ENCODE results near the gene HOXB2. TPM values are rescaled to one million over a fixed set of nuclear protein-coding genes. Genes with fewer than 3 reads are reported as not detected.

HOXB2 gene
- total RNA-seq, 1 experiment from 2014 or later = not detected

DNA sequence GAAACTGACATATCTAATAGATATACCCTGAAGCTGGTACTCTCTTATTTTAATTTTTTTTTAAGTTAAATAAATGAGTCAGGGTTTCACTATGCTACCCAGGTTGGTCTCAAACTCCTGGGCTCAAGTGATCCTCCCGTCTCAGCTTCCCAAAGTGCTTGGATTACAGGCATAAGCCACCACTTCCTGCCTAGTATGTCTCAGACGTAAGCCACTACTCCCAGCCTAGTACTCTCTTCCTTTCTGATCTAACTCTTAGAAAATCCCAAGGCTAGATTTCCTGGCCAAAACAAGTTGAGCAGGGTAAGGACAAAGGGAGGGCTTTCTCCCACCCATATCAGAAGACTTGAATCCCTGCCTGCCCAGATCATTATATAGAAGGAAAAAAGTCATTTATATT lies 47.8 kb downstream of the HOXB2 start:
- Histone ChIP-seq H3K23me2 (ENCODE audit: insufficient read length, low read depth, low read length, poor library complexity, severe bottlenecking) (peaks cover 11% of the 10 kb centered on the region), H3K14ac (ENCODE audit: insufficient read depth, low read length) (no peak overlapping the region), H3K4ac (ENCODE audit: low read depth, low read length) (no peak overlapping the region), H2BK15ac (ENCODE audit: low read depth, low read length) (no peak overlapping the region), H3K27ac (ENCODE audit: insufficient read length, low read depth, low read length) (no peak overlapping the region), H3K23ac (ENCODE audit: insufficient read length, low read depth, low read length) (no peak overlapping the region), H2BK120ac (ENCODE audit: low read depth, low read length, poor library complexity, severe bottlenecking) (no peak overlapping the region), H3K4me1 (ENCODE audit: insufficient read depth, low read length) (no peaks in the 10 kb centered on the region; the same call in 1 of the 2 replicates), H3K9me3 (ENCODE audit: control insufficient read depth, low read depth, low read length) (no peaks in the 10 kb centered on the region), H2BK20ac (ENCODE audit: low read depth, low read length, poor library complexity, severe bottlenecking) (no peak overlapping the region), H3K79me1 (ENCODE audit: insufficient read depth, low read depth, low read length, poor library complexity, severe bottlenecking) (no peaks in the 10 kb centered on the region), H4K20me1 (ENCODE audit: control insufficient read depth, insufficient read depth, insufficient read length) (no peaks in the 10 kb centered on the region), H2BK12ac (ENCODE audit: insufficient read length, low read depth, low read length) (no peak overlapping the region), H2BK5ac (ENCODE audit: insufficient read length, low read length) (no peak overlapping the region), H3K4me2 (ENCODE audit: insufficient read depth, insufficient read length, low read length) (no peak overlapping the region), H3K56ac (ENCODE audit: insufficient read length, low read depth, low read length) (no peak overlapping the region), H3K79me2 (ENCODE audit: insufficient read depth, low read length) (no peaks in the 10 kb centered on the region), H2AFZ (ENCODE audit: low read length) (no peak overlapping the region), H4K91ac (ENCODE audit: insufficient read length, low read depth, low read length) (no peak overlapping the region), H3K27me3 (ENCODE audit: insufficient read depth, low read length) (peaks cover 22% of the 10 kb centered on the region), H4K5ac (ENCODE audit: insufficient read length, low read depth, low read length) (no peak overlapping the region), H2AK5ac (ENCODE audit: insufficient read length, low read length) (no peak overlapping the region), H3T11ph (ENCODE audit: low read length) (no peak overlapping the region), H3K9ac (ENCODE audit: extremely low read depth, insufficient read length, low read length) (no peak overlapping the region), H3K18ac (ENCODE audit: insufficient read length, low read depth, low read length) (no peak overlapping the region), H4K8ac (replicated peaks; ENCODE audit: insufficient read length, low read depth, low read length) (no peak overlapping the region)
- no peak overlapping the region for H3K4me3 Mint-ChIP-seq
- no peak for DNase-seq
- no peaks in the 10 kb centered on the region; a peak in 1 of 5 replicates for H3K9me3 Mint-ChIP-seq
- TF ChIP-seq, protein P1, sequence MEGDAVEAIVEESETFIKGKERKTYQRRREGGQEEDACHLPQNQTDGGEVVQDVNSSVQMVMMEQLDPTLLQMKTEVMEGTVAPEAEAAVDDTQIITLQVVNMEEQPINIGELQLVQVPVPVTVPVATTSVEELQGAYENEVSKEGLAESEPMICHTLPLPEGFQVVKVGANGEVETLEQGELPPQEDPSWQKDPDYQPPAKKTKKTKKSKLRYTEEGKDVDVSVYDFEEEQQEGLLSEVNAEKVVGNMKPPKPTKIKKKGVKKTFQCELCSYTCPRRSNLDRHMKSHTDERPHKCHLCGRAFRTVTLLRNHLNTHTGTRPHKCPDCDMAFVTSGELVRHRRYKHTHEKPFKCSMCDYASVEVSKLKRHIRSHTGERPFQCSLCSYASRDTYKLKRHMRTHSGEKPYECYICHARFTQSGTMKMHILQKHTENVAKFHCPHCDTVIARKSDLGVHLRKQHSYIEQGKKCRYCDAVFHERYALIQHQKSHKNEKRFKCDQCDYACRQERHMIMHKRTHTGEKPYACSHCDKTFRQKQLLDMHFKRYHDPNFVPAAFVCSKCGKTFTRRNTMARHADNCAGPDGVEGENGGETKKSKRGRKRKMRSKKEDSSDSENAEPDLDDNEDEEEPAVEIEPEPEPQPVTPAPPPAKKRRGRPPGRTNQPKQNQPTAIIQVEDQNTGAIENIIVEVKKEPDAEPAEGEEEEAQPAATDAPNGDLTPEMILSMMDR (conservative IDR thresholded peaks at IDR 0.05) = no peak
- no peak overlapping the region for H3K27ac Mint-ChIP-seq
- no CpG with 5 or more reads among the region's 2 CpGs for WGBS (ENCODE audit: extremely low coverage, insufficient read length, low lambda C conversion rate)
- H3K36me3 Mint-ChIP-seq (ENCODE audit: insufficient read depth in 1 of 3, low read depth in 3 of 3) = no peaks in the 10 kb centered on the region
- H3K27me3 Mint-ChIP-seq (ENCODE audit: low read depth) = peaks cover 97% of the 10 kb centered on the region
- H3K4me1 Mint-ChIP-seq = peaks cover 14 to 15% of the 10 kb centered on the region in 2 experiments; a peak in 3 of 4 replicates
